A673 (cell line): ENCODE data around the gene ZNF283. TPM values are rescaled to one million over a fixed set of nuclear protein-coding genes. Genes with fewer than 3 reads are reported as not detected.

ENCODE experiments used
- BruUV-seq: library from RNA; stranded (reverse); fragments of 400-500 nt; replicated peaks from 2 replicates; lab custom pipeline; 2021; lab: Mats Ljungman, UMichigan
- CTCF ChIA-PET: fragments of 300-600 bp; sonication (Branson Sonifier 250); formaldehyde crosslinking; loops from one replicate; lab custom pipeline; 2022; ENCODE audit warnings: antibody characterized with exemption; lab: Charles Lee
- POLR2A ChIA-PET: fragments of 300-600 bp; sonication (Branson Sonifier 250); formaldehyde crosslinking; loops from one replicate; lab custom pipeline; 2022; ENCODE audit warnings: antibody characterized with exemption; ENCODE audit not compliant: low non-redundant PET; lab: Charles Lee
- DNase-seq: peaks from one replicate; pipeline ENCODE4 v3.0.0-alpha.2; 2015; ENCODE audit warnings: low spot score
- H3K27ac ChIP-seq: fragments of 200-600 bp; sonication (generic); 2 replicates; pipeline ENCODE4 v1.5.1; 2016; ENCODE audit warnings: mixed run types, low read depth, mild to moderate bottlenecking, mixed read lengths, antibody characterized with exemption, low read length; ENCODE audit not compliant: poor library complexity, severe bottlenecking
- H3K27me3 ChIP-seq: fragments of 200-600 bp; sonication (generic); replicated peaks from 2 replicates; pipeline ENCODE4 v1.6.1; 2017; ENCODE audit warnings: mixed run types, low read depth, mild to moderate bottlenecking, mixed read lengths, antibody characterized with exemption, low read length; ENCODE audit not compliant: insufficient read depth, poor library complexity
- H3K36me3 ChIP-seq: fragments of 200-600 bp; sonication (generic); 2 replicates; pipeline ENCODE4 v1.6.1; 2016; ENCODE audit warnings: mixed run types, mild to moderate bottlenecking, mixed read lengths, antibody characterized with exemption, low read length; ENCODE audit not compliant: insufficient read depth, poor library complexity, severe bottlenecking
- H3K4me1 ChIP-seq: fragments of 200-600 bp; sonication (generic); 2 replicates; pipeline ENCODE4 v1.6.1; 2017; ENCODE audit warnings: mixed run types, mild to moderate bottlenecking, mixed read lengths, antibody characterized with exemption, low read length; ENCODE audit not compliant: insufficient read depth, poor library complexity, severe bottlenecking
- H3K4me3 ChIP-seq: fragments of 200-600 bp; sonication (generic); 2 replicates; pipeline ENCODE4 v1.5.1; 2016; ENCODE audit warnings: low read depth, mixed run types, mild to moderate bottlenecking, mixed read lengths, low read length; ENCODE audit not compliant: poor library complexity, severe bottlenecking
- H3K9me3 ChIP-seq: fragments of 200-600 bp; sonication (generic); 2 replicates; pipeline ENCODE4 v1.6.1; 2016; ENCODE audit warnings: mixed run types, low read depth, mild to moderate bottlenecking, mixed read lengths, antibody characterized with exemption, low read length; ENCODE audit not compliant: poor library complexity, severe bottlenecking
- EZH2 ChIP-seq: fragments of 200-600 bp; sonication (generic); IDR thresholded peaks from 2 replicates; pipeline ENCODE4 v1.6.1; 2017; ENCODE audit warnings: borderline replicate concordance, low read depth, mild to moderate bottlenecking, mixed read lengths, antibody characterized with exemption, low read length; ENCODE audit not compliant: poor library complexity, severe bottlenecking
- intact Hi-C: fragments of 100-400 bp; cut with micrococcal nuclease; formaldehyde crosslinking; loops from one replicate; pipeline ENCODE4 v1.10.0; 2022; ENCODE audit not compliant: unreplicated experiment
- total RNA-seq: library from RNA; stranded (reverse); gene quantifications from 2 replicates; pipeline ENCODE4 v1.2.3, GENCODE V29; 2021
- TF ChIP-seq, protein P1 (sequence below): fragments of 300-800, 200-600 bp; sonication (generic); conservative IDR thresholded peaks from 2 replicates; pipeline ENCODE4 v1.5.1; 2017; ENCODE audit warnings: low read depth, mild to moderate bottlenecking, antibody characterized with exemption, low read length, moderate library complexity, mixed read lengths

The ZNF283 gene
- total RNA-seq, 1 experiment from 2014 or later: 9.4 TPM

DNA sequence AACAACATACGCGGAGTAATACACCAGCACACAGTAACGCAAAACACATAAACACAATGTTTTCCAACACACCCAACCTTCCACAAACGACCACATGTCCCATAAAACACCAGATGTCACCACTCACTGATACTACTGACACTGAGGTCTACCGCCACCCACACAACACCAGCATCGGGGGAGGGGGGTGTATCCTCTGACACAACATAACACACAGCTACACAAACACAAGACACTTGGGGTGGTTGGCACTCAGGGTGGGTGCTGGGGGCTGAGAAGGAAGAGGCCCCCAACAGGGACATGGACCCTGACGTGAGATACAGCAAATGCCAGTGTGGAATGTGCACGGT lies 44.8 kb upstream of the ZNF283 start:
- intact Hi-C loops: no loop called here
- Histone ChIP-seq H3K36me3 (no peaks in the 10 kb centered on the region), H3K27me3 (no peaks in the 10 kb centered on the region), H3K9me3 (no peaks in the 10 kb centered on the region), H3K4me3 (no peak overlapping the region), H3K27ac (no peak overlapping the region), H3K4me1 (peaks cover 8% of the 10 kb centered on the region)
- ChIA-PET POLR2A (no interaction called here), CTCF (no interaction called here)
- TF ChIP-seq EZH2: no peak
- TF ChIP-seq, protein P1, sequence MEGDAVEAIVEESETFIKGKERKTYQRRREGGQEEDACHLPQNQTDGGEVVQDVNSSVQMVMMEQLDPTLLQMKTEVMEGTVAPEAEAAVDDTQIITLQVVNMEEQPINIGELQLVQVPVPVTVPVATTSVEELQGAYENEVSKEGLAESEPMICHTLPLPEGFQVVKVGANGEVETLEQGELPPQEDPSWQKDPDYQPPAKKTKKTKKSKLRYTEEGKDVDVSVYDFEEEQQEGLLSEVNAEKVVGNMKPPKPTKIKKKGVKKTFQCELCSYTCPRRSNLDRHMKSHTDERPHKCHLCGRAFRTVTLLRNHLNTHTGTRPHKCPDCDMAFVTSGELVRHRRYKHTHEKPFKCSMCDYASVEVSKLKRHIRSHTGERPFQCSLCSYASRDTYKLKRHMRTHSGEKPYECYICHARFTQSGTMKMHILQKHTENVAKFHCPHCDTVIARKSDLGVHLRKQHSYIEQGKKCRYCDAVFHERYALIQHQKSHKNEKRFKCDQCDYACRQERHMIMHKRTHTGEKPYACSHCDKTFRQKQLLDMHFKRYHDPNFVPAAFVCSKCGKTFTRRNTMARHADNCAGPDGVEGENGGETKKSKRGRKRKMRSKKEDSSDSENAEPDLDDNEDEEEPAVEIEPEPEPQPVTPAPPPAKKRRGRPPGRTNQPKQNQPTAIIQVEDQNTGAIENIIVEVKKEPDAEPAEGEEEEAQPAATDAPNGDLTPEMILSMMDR: no peak
- no TSS peak for BruUV-seq
- no peak for DNase-seq

DNA sequence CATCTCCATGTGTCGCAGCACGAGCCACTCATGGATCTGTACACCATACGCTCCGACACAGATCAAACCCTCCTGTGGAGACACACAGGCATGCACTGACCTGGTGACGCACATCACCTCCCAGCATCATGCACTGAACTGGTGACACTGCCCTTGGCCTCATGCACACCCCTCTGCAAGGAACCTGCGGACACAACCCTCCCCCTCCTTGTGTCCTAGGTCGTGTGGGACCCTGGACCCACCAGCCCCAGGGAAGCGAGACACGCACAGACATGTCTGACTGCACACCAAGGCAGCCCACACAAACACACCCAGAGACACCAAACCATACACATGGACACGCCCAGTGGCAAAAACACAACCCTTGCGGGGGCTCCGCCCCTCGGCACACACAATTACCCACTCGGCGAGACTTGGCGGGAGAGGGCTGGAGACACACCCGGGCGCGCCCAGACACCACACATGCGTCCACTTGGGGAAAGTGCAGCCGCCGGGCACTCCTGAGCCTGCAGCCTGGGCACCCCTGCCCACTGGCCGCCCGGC lies 44.4 kb upstream of the ZNF283 start:
- no peaks in the 10 kb centered on the region for H3K9me3 ChIP-seq
- H3K27ac ChIP-seq: no peak overlapping the region
- CTCF ChIA-PET: interaction anchor here (0.7 kb wide), 1 partner anchor 96 kb away, joined by 6 read pairs; no protein-coding TSS in a partner anchor
- no peak for TF ChIP-seq EZH2
- TF ChIP-seq, protein P1: no peak
- intact Hi-C loops: no loop called here
- no TSS peak for BruUV-seq
- DNase-seq: no peak
- H3K27me3 ChIP-seq: no peaks in the 10 kb centered on the region
- H3K4me3 ChIP-seq: no peak overlapping the region
- no peaks in the 10 kb centered on the region for H3K36me3 ChIP-seq
- peaks cover 4% of the 10 kb centered on the region for H3K4me1 ChIP-seq
- POLR2A ChIA-PET: no interaction called here

DNA sequence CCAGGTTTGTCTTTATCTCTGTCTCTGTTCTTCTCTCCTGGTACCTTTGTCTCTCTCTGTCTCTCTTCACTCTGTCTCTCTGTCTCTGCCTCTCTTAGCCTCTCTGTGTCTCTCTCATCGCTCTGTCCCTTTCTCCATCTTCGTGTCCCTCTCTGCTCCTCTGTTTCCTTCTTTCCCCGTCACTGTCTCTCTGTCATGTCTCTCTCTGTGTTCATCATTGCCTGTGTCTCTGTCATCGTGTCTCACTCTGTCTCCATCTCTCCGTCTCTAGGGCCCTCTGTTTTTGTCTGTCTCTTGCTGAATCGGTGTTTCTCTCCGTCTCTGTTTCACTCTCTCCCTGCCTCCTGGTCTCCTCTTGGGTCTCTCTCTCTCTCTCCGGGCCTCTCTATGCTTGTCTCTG lies 43.5 kb upstream of the ZNF283 start:
- no peak overlapping the region for H3K4me3 ChIP-seq
- intact Hi-C loops: no loop called here

More for the DNA sequence above, 43.5 kb upstream of the ZNF283 start:
- Histone ChIP-seq H3K27ac (no peak overlapping the region), H3K36me3 (no peaks in the 10 kb centered on the region), H3K9me3 (no peaks in the 10 kb centered on the region), H3K27me3 (no peaks in the 10 kb centered on the region), H3K4me1 (no peaks in the 10 kb centered on the region)
- ChIA-PET CTCF (interaction anchor here (0.7 kb wide), 1 partner anchor 97 kb away, joined by 6 read pairs; no protein-coding TSS in a partner anchor), POLR2A (no interaction called here)
- TF ChIP-seq, protein P1: no peak
- TF ChIP-seq EZH2: no peak
- no TSS peak for BruUV-seq
- no peak for DNase-seq
